K562 (cell line): ENCODE data around the gene ZNF761. TPM values are rescaled to one million over a fixed set of nuclear protein-coding genes. Genes with fewer than 3 reads are reported as not detected.

ENCODE experiments used
- CEBPG ChIP-seq, 3 experiments: fragments of 200-800 bp in 1 of 3; sonication (Bioruptor generic) in 1 of 3; sonication (generic) in 1 of 3; formaldehyde crosslinking in 1 of 3; IDR thresholded peaks in 2 of 3; conservative IDR thresholded peaks in 1 of 3; 2 replicates each; pipeline versions ENCODE4 v1.6.1 to v1.8.0; 2016 to 2022; ENCODE audit warnings: missing compliant biosample characterization in 2 of 3, missing genetic modification characterization in 2 of 3, mild to moderate bottlenecking in 1 of 3, missing genetic modification reagents in 1 of 3
- E2F3 ChIP-seq: fragments of 250-450 bp; sonication (Bioruptor Pico); IDR thresholded peaks from 2 replicates; pipeline ENCODE4 v1.4.0; 2020; ENCODE audit warnings: mild to moderate bottlenecking
- HNRNPLL ChIP-seq: fragments of 200-400 bp; formaldehyde crosslinking; IDR thresholded peaks from 2 replicates; pipeline ENCODE4 v1.6.1; 2017; ENCODE audit warnings: low read length, low read depth, mild to moderate bottlenecking; ENCODE audit not compliant: poor library complexity, severe bottlenecking
- KAT2B ChIP-seq: IDR thresholded peaks from one replicate; pipeline ENCODE4 v1.6.1; 2012; ENCODE audit warnings: low read depth, mild to moderate bottlenecking, control low read depth, inconsistent platforms, low read length, moderate library complexity
- KLF1 ChIP-seq: fragments of 450-650 bp; IDR thresholded peaks from 2 replicates; pipeline ENCODE4 v1.6.1; 2016; ENCODE audit warnings: missing genetic modification characterization, missing compliant biosample characterization
- MYNN ChIP-seq, 2 experiments: sonication (generic); formaldehyde crosslinking in 1 of 2; IDR thresholded peaks; 2 replicates each; pipeline versions ENCODE4 v1.5.0 to v1.6.1; 2016 to 2020; ENCODE audit warnings: antibody characterized with exemption in 1 of 2, missing genetic modification reagents in 1 of 2
- RCOR1 ChIP-seq, 2 experiments: IDR thresholded peaks; 2 replicates each; pipeline ENCODE4 v1.6.1; 2012; ENCODE audit warnings: low read depth in 2 of 2, low read length in 2 of 2, borderline replicate concordance in 1 of 2, improper control_type of control experiment in 1 of 2
- ZC3H8 ChIP-seq: fragments of 450-650 bp; IDR thresholded peaks from 2 replicates; pipeline ENCODE4 v1.6.1; 2017
- ZNF316 ChIP-seq: fragments of 450-650 bp; IDR thresholded peaks from 2 replicates; pipeline ENCODE4 v1.6.1; 2016
- ZNF586 ChIP-seq: fragments of 450-650 bp; formaldehyde crosslinking; conservative IDR thresholded peaks from 2 replicates; pipeline ENCODE4 v1.4.0; 2020; ENCODE audit warnings: mild to moderate bottlenecking, moderate library complexity
- polyA plus RNA-seq, 8 experiments: library from polyadenylated mRNA; depleted of rRNA in 4 of 8; stranded (reverse) in 5 of 8; unstranded in 3 of 8; fragments of >200 nt; fragmentation: Nextera tagmentation in 2 of 8; fragmentation: Illumina TruSeq in 1 of 8; extraction: Ambion mirVana in 2 of 8; extraction: Trizol in 1 of 8; gene quantifications; 2 replicates each; pipeline versions ENCODE4 v1.2.1 to v1.2.3, GENCODE V29; 2011 to 2014; ENCODE audit warnings: inconsistent platforms in 1 of 8, missing spikeins in 1 of 8
- total RNA-seq, 7 experiments: library from RNA; depleted of rRNA in 6 of 7; stranded (reverse); fragments of >200 nt in 6 of 7; fragmentation: Illumina TruSeq in 2 of 7; extraction: Trizol in 2 of 7; gene quantifications; 2 replicates each; pipeline versions ENCODE4 v1.2.1 to v1.2.3, GENCODE V29; 2011 to 2021; ENCODE audit warnings: low replicate concordance in 1 of 7
- TF ChIP-seq, protein P1 (sequence below): sonication (generic); formaldehyde crosslinking; IDR thresholded peaks from 2 replicates; pipeline ENCODE4 v1.8.0; 2023; ENCODE audit warnings: missing genetic modification reagents, mild to moderate bottlenecking, borderline replicate concordance
- TF ChIP-seq, protein P2 (sequence below): IDR thresholded peaks from 3 replicates; pipeline ENCODE4 v1.6.1; 2011; ENCODE audit warnings: borderline replicate concordance, mild to moderate bottlenecking; ENCODE audit not compliant: insufficient read length, insufficient read depth
- TF ChIP-seq, protein P3 (sequence below): fragments of 450-650 bp; formaldehyde crosslinking; IDR thresholded peaks from 2 replicates; pipeline ENCODE4 v1.4.0; 2020; ENCODE audit warnings: mild to moderate bottlenecking, moderate library complexity
- TF ChIP-seq, protein P4 (sequence below): sonication (generic); formaldehyde crosslinking; IDR thresholded peaks from 2 replicates; pipeline ENCODE4 v1.8.1; 2023; ENCODE audit warnings: mild to moderate bottlenecking, missing genetic modification reagents

ZNF761 gene
- total and polyA plus RNA-seq, 9 of the 15 experiments (the other 6 are each of a cell fraction or from before 2014, with no cell fraction given), result 10.3 to 30.2 (median 17.0) TPM

- TF ChIP-seq ZNF316 (no peak), ZC3H8 (no peak), CEBPG (CRISPR knock-in tag; IDR thresholded peaks at IDR 0.05) (no peak), CEBPG (tag; conservative IDR thresholded peaks at IDR 0.05 in 1 of 2, IDR thresholded peaks at IDR 0.05 in 1 of 2) (no peak), E2F3 (CRISPR knock-in tag) (no peak; the same call in 1 of the 2 replicates), ZNF586 (CRISPR knock-in tag) (no peak), KLF1 (tag) (no peak), MYNN (IDR thresholded peaks at IDR 0.05) (no peak), MYNN (CRISPR knock-in tag; IDR thresholded peaks at IDR 0.05) (no peak), RCOR1 (IDR thresholded peaks at IDR 0.05; ENCODE audit: borderline replicate concordance in 1 of 2, low read depth in 2 of 2, low read length in 2 of 2) (no peak), KAT2B (no peak), HNRNPLL (no peak)
- TF ChIP-seq, protein P1, sequence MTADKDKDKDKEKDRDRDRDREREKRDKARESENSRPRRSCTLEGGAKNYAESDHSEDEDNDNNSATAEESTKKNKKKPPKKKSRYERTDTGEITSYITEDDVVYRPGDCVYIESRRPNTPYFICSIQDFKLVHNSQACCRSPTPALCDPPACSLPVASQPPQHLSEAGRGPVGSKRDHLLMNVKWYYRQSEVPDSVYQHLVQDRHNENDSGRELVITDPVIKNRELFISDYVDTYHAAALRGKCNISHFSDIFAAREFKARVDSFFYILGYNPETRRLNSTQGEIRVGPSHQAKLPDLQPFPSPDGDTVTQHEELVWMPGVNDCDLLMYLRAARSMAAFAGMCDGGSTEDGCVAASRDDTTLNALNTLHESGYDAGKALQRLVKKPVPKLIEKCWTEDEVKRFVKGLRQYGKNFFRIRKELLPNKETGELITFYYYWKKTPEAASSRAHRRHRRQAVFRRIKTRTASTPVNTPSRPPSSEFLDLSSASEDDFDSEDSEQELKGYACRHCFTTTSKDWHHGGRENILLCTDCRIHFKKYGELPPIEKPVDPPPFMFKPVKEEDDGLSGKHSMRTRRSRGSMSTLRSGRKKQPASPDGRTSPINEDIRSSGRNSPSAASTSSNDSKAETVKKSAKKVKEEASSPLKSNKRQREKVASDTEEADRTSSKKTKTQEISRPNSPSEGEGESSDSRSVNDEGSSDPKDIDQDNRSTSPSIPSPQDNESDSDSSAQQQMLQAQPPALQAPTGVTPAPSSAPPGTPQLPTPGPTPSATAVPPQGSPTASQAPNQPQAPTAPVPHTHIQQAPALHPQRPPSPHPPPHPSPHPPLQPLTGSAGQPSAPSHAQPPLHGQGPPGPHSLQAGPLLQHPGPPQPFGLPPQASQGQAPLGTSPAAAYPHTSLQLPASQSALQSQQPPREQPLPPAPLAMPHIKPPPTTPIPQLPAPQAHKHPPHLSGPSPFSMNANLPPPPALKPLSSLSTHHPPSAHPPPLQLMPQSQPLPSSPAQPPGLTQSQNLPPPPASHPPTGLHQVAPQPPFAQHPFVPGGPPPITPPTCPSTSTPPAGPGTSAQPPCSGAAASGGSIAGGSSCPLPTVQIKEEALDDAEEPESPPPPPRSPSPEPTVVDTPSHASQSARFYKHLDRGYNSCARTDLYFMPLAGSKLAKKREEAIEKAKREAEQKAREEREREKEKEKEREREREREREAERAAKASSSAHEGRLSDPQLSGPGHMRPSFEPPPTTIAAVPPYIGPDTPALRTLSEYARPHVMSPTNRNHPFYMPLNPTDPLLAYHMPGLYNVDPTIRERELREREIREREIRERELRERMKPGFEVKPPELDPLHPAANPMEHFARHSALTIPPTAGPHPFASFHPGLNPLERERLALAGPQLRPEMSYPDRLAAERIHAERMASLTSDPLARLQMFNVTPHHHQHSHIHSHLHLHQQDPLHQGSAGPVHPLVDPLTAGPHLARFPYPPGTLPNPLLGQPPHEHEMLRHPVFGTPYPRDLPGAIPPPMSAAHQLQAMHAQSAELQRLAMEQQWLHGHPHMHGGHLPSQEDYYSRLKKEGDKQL (CRISPR knock-in tag), result no peak
- TF ChIP-seq, protein P2, sequence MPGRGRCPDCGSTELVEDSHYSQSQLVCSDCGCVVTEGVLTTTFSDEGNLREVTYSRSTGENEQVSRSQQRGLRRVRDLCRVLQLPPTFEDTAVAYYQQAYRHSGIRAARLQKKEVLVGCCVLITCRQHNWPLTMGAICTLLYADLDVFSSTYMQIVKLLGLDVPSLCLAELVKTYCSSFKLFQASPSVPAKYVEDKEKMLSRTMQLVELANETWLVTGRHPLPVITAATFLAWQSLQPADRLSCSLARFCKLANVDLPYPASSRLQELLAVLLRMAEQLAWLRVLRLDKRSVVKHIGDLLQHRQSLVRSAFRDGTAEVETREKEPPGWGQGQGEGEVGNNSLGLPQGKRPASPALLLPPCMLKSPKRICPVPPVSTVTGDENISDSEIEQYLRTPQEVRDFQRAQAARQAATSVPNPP, result no peak
- TF ChIP-seq, protein P3, sequence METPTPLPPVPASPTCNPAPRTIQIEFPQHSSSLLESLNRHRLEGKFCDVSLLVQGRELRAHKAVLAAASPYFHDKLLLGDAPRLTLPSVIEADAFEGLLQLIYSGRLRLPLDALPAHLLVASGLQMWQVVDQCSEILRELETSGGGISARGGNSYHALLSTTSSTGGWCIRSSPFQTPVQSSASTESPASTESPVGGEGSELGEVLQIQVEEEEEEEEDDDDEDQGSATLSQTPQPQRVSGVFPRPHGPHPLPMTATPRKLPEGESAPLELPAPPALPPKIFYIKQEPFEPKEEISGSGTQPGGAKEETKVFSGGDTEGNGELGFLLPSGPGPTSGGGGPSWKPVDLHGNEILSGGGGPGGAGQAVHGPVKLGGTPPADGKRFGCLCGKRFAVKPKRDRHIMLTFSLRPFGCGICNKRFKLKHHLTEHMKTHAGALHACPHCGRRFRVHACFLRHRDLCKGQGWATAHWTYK (CRISPR knock-in tag), result no peak
- TF ChIP-seq, protein P4, sequence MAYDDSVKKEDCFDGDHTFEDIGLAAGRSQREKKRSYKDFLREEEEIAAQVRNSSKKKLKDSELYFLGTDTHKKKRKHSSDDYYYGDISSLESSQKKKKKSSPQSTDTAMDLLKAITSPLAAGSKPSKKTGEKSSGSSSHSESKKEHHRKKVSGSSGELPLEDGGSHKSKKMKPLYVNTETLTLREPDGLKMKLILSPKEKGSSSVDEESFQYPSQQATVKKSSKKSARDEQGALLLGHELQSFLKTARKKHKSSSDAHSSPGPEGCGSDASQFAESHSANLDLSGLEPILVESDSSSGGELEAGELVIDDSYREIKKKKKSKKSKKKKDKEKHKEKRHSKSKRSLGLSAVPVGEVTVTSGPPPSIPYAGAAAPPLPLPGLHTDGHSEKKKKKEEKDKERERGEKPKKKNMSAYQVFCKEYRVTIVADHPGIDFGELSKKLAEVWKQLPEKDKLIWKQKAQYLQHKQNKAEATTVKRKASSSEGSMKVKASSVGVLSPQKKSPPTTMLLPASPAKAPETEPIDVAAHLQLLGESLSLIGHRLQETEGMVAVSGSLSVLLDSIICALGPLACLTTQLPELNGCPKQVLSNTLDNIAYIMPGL (CRISPR knock-in tag), result no peak
Observed at GRCh38 chr19:53394974-53395839, 36.6 kb upstream of the ZNF761 start, which contains the start of gene ZNF765 (continued).
